ENCODE results near the gene KCNJ5. TPM values are rescaled to one million over a fixed set of nuclear protein-coding genes. Genes with fewer than 3 reads are reported as not detected.

The KCNJ5 gene
- total RNA-seq, 4 donors from 2014 or later, result 0.69 to 1.1 TPM; not detected in 2

DNA sequence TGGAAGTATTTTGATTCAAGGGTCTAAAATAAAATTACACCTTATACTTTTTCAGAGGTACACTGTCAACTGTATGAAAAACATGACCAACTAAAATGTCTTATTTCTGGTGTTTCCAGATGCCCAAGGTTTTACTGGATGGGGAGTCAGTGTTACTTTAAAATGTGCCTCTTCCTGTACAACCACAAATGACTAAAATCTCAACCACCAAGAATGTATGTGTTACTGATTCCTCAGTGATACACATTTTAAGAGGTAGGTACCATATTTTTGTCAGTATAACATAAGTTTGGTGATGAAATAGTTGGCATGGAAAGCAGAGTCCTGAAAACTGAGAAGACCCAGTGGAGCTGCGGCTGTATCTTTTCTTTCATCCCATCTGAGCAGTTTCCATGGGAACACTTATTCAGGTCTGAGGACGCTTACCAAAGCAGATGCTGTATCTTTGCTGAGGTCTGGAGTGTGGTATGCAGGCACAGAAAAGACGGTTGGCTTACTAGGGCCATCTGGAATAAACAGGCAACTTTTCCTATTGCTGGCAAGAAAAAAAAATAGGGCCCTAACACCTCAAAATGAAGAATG, 72.7 kb downstream of the KCNJ5 start:
- Histone ChIP-seq H3K27ac (no peak overlapping the region), H3K9me3 (no peaks in the 10 kb centered on the region), H3K36me3 (no peaks in the 10 kb centered on the region), H3K4me1 (no peaks in the 10 kb centered on the region), H3K4me3 (no peak overlapping the region), H3K27me3 (no peaks in the 10 kb centered on the region)
- no peak for DNase-seq
- TF ChIP-seq, protein P1, sequence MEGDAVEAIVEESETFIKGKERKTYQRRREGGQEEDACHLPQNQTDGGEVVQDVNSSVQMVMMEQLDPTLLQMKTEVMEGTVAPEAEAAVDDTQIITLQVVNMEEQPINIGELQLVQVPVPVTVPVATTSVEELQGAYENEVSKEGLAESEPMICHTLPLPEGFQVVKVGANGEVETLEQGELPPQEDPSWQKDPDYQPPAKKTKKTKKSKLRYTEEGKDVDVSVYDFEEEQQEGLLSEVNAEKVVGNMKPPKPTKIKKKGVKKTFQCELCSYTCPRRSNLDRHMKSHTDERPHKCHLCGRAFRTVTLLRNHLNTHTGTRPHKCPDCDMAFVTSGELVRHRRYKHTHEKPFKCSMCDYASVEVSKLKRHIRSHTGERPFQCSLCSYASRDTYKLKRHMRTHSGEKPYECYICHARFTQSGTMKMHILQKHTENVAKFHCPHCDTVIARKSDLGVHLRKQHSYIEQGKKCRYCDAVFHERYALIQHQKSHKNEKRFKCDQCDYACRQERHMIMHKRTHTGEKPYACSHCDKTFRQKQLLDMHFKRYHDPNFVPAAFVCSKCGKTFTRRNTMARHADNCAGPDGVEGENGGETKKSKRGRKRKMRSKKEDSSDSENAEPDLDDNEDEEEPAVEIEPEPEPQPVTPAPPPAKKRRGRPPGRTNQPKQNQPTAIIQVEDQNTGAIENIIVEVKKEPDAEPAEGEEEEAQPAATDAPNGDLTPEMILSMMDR (IDR thresholded peaks at IDR 0.05), result no peak
- no peak for TF ChIP-seq POLR2A (IDR thresholded peaks at IDR 0.05)
- intact Hi-C loops (cut with DNase I; ENCODE audit: low total_unique reads), result no loop called here

DNA sequence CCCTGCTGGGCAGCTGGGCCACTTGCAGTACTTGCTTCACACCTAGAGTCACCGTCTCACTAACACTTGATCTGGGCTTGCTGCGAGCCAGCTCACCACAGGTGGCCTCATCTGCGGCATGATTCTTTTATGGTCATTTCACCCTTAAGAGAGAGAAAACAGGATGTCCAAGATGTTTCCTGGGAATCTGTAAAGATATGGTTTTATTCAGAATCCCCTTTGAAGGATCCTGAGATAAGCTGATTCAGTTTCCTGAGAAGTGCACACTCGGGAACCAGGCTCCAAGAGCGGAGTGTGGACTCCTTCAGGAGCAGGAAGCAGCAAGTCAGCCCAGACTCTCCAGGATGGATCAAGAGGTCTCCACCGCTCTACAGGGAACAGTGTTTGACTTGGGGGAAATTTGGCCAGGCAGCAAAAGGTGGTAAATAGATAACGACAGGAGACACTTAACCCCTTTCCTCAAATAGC, 73.3 kb downstream of the KCNJ5 start:
- Histone ChIP-seq H3K27ac (no peak overlapping the region), H3K4me3 (no peak overlapping the region), H3K9me3 (no peaks in the 10 kb centered on the region), H3K36me3 (no peaks in the 10 kb centered on the region), H3K27me3 (no peaks in the 10 kb centered on the region), H3K4me1 (no peaks in the 10 kb centered on the region)
- intact Hi-C loops (cut with DNase I; ENCODE audit: low total_unique reads), result no loop called here
- DNase-seq, result no peak
- TF ChIP-seq, protein P1 (IDR thresholded peaks at IDR 0.05), result no peak
- no peak for TF ChIP-seq POLR2A (IDR thresholded peaks at IDR 0.05)

DNA sequence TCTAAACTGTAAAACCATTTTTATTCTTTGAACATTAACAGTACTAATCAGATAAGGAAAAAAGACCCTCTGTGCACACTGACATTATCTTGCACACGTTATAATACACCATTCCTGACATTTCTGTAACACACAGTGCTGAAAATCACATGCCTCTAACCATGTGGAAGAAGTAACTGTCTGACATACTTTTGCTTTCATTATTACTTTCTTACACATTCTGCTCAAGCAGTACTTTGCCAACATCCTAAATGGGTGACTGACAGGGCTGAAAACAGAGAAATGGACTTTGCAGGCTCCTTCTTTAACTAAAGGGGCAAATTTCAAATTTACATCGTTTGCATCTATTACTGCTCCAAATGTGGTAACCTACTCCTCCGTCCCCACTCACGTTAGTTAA, 74.3 kb downstream of the KCNJ5 start:
- no peaks in the 10 kb centered on the region for H3K4me1 ChIP-seq
- H3K27ac ChIP-seq, result no peak overlapping the region
- TF ChIP-seq, protein P1 (IDR thresholded peaks at IDR 0.05), result no peak
- TF ChIP-seq POLR2A (IDR thresholded peaks at IDR 0.05), result no peak
- intact Hi-C loops (cut with DNase I; ENCODE audit: low total_unique reads), result no loop called here
- H3K4me3 ChIP-seq, result no peak overlapping the region
- no peaks in the 10 kb centered on the region for H3K9me3 ChIP-seq
- no peaks in the 10 kb centered on the region for H3K27me3 ChIP-seq
- no peaks in the 10 kb centered on the region for H3K36me3 ChIP-seq
- no peak for DNase-seq

DNA sequence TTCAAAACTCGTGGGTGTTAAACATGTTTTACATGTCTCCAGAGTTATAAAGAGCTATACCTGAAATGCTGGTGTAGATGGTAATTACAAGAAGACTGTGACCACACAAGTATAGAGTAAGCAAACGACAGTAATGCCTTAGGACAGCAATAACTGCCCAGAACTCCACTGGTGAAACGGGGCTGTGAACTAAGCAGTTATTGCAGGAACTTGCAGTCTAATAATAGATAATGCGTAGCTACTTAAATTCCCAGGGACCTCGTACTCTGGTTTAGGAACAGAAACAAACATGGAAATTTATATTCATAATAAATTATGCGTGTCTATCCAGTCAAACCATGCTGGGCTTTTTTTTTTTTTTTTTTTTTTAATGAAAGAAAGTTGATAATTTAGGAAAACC, 76.4 kb downstream of the KCNJ5 start:
- TF ChIP-seq, protein P1 (IDR thresholded peaks at IDR 0.05), result no peak
- no peak for TF ChIP-seq POLR2A (IDR thresholded peaks at IDR 0.05)
- Histone ChIP-seq H3K9me3 (no peaks in the 10 kb centered on the region), H3K4me1 (no peaks in the 10 kb centered on the region), H3K36me3 (no peaks in the 10 kb centered on the region), H3K27ac (no peak overlapping the region), H3K4me3 (no peak overlapping the region), H3K27me3 (no peaks in the 10 kb centered on the region)
- intact Hi-C loops (cut with DNase I; ENCODE audit: low total_unique reads), result no loop called here
- no peak for DNase-seq

DNA sequence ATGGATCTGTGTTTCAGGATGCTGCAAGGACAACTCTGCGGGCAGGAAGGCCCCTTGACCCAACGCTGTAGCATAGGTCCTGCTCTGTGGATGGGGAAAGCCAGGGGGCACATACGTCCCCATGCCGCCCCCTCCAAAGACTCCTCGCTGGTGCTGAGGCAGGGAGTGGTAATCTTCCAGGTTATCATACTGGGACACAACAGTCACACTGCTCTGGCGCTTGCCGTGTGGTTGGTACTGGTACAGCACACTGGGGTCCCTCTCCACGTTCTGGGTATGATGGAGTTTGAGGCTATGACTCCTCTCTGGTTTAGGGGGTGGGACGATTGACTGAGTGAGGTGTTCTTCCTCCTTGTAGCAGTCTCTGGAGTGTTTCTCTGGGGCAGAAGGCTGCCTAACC, 77.8 kb downstream of the KCNJ5 start:
- DNase-seq, result no peak
- Histone ChIP-seq H3K27me3 (no peaks in the 10 kb centered on the region), H3K36me3 (no peaks in the 10 kb centered on the region), H3K4me3 (no peak overlapping the region), H3K27ac (no peak overlapping the region), H3K9me3 (no peaks in the 10 kb centered on the region), H3K4me1 (no peaks in the 10 kb centered on the region)
- intact Hi-C loops (cut with DNase I; ENCODE audit: low total_unique reads), result no loop called here
- TF ChIP-seq, protein P1 (IDR thresholded peaks at IDR 0.05), result no peak
- TF ChIP-seq POLR2A (IDR thresholded peaks at IDR 0.05), result no peak

Other genes with a start within 250 kb of the KCNJ5 start
- 10 to 100 TPM; 12.4 to 56.0 (median 22.5) TPM for gene FLI1, start 197.3 kb upstream of the KCNJ5 start, total RNA-seq
- not detected for gene KCNJ1, start 24.1 kb upstream of the KCNJ5 start, total RNA-seq
- gene TP53AIP1, start 51.5 kb downstream of the KCNJ5 start, total RNA-seq, result 1 to 10 TPM in 1 of 4 donors, not detected in 3; 1.0 TPM

Measured in uterus (tissue), 4 donors.